Measurements from ENCODE around the gene IRGQ. TPM values are rescaled to one million over a fixed set of nuclear protein-coding genes. Genes with fewer than 3 reads are reported as not detected.

IRGQ gene
- total and polyA plus RNA-seq, 2 experiments from 2014 or later: 5.7 to 19.9 TPM

DNA sequence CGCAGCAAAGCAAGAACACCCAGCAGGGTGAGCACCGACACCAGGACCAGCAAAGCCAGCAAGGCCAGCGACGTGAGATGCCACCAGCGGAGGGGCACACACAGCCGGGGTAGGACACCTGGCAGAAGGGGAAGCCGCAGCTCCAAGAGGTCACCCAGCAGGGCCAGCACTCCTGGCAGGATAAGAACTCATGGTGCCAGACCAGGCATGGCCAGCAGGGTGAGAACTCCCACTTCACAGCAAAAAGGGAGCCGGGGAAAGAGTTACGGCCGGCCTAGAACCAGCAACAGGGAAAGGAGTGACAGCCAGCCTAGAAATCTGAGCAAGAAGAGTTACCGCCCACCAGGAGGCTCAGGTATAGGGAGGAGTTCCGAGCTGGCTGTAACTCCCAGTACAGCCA is 16.4 kb upstream of the IRGQ start:
- in situ Hi-C loops (cut with MboI): no loop called here
- H3K9me2 ChIP-seq (ENCODE audit: insufficient read depth): no peaks in the 10 kb centered on the region
- H3K27me3 ChIP-seq (replicated peaks; ENCODE audit: insufficient read depth): no peaks in the 10 kb centered on the region
- no peaks in the 10 kb centered on the region for H3K4me1 ChIP-seq (ENCODE audit: insufficient read depth)
- 91 to 95% methylated on average over 12 of the region's 12 CpGs for WGBS, 2 experiments (ENCODE audit: low coverage in 1 of 2, low lambda C conversion rate in 2 of 2, missing lambda C conversion rate in 2 of 2)
- H3K27ac ChIP-seq: no peak overlapping the region
- H2AFZ ChIP-seq: no peak overlapping the region
- H3K4me2 ChIP-seq (ENCODE audit: unreplicated experiment): no peak overlapping the region
- no peaks in the 10 kb centered on the region for H3K9me3 ChIP-seq (ENCODE audit: low read depth)
- DNase-seq: no peak
- H3F3A ChIP-seq (ENCODE audit: insufficient read depth): no peaks in the 10 kb centered on the region
- peaks cover 59% of the 10 kb centered on the region for H3K79me2 ChIP-seq (ENCODE audit: insufficient read depth)
- H3K36me3 ChIP-seq (ENCODE audit: low read depth): no peaks in the 10 kb centered on the region
- no peak overlapping the region for H3K9ac ChIP-seq
- no peaks in the 10 kb centered on the region for H4K20me1 ChIP-seq (ENCODE audit: insufficient read depth)
- TF ChIP-seq EZH2 (IDR thresholded peaks at IDR 0.05; ENCODE audit: insufficient read depth, poor library complexity, severe bottlenecking) (no peak), EZH2phosphoT487 (IDR thresholded peaks at IDR 0.05; ENCODE audit: insufficient read depth, low read depth) (no peak)
- no peak overlapping the region for H3K4me3 ChIP-seq

DNA sequence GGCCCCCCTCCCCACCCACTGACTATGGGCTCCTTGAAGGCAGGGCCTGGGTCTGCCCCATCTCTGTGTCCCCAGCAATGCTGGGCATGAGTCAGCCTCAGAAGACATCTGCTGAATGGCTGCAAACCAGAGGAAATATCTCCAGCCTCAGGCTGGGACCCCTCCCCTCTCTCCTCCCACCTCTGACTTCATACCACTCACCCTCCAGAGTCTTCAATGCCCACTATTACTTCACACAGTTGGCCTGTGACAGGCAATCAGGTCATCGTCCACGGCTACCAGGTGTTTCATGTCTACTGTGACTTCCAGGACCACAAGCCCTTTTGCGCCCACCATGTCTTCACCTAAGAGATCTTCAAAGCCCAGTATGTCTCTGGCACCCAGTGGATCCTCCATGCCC is 15.9 kb upstream of the IRGQ start, which contains the start of gene SRRM5:
Gene SRRM5 (plus strand): TSS at position 301 of the 400 bp plus-strand sequence. CDS start 34 bp downstream, at position 335.
- Histone ChIP-seq H3F3A (ENCODE audit: insufficient read depth) (no peaks in the 10 kb centered on the region), H3K4me2 (ENCODE audit: unreplicated experiment) (no peak within 1 kb of the TSS), H3K9ac (no peak within 1 kb of the TSS), H3K27ac (no peak within 1 kb of the TSS), H3K4me3 (no peak within 1 kb of the TSS), H2AFZ (no peak within 1 kb of the TSS), H3K9me2 (ENCODE audit: insufficient read depth) (no peaks in the 10 kb centered on the region), H4K20me1 (ENCODE audit: insufficient read depth) (no peaks in the 10 kb centered on the region), H3K79me2 (ENCODE audit: insufficient read depth) (peaks cover 53% of the 10 kb centered on the region), H3K27me3 (replicated peaks; ENCODE audit: insufficient read depth) (no peaks in the 10 kb centered on the region), H3K9me3 (ENCODE audit: low read depth) (no peaks in the 10 kb centered on the region), H3K4me1 (ENCODE audit: insufficient read depth) (no peaks in the 10 kb centered on the region), H3K36me3 (ENCODE audit: low read depth) (no peaks in the 10 kb centered on the region)
- no peak for DNase-seq
- TF ChIP-seq EZH2 (IDR thresholded peaks at IDR 0.05; ENCODE audit: insufficient read depth, poor library complexity, severe bottlenecking): no peak
- no peak for TF ChIP-seq EZH2phosphoT487 (IDR thresholded peaks at IDR 0.05; ENCODE audit: insufficient read depth, low read depth)
- in situ Hi-C loops (cut with MboI): no loop called here
- WGBS, 2 experiments (ENCODE audit: low coverage in 1 of 2, low lambda C conversion rate in 2 of 2, missing lambda C conversion rate in 2 of 2): 90 to 98% methylated on average over 3 of the region's 3 CpGs

GRCh38 chr19:43610493-43610892 is 14.6 kb upstream of the IRGQ start:
- H3K9me3 ChIP-seq (ENCODE audit: low read depth): no peaks in the 10 kb centered on the region
- H3F3A ChIP-seq (ENCODE audit: insufficient read depth): no peaks in the 10 kb centered on the region
- DNase-seq: no peak
- H3K4me1 ChIP-seq (ENCODE audit: insufficient read depth): no peaks in the 10 kb centered on the region
- H3K27me3 ChIP-seq (replicated peaks; ENCODE audit: insufficient read depth): no peaks in the 10 kb centered on the region
- no peaks in the 10 kb centered on the region for H4K20me1 ChIP-seq (ENCODE audit: insufficient read depth)
- H3K9ac ChIP-seq: no peak overlapping the region
- H2AFZ ChIP-seq: no peak overlapping the region
- no peak overlapping the region for H3K4me2 ChIP-seq (ENCODE audit: unreplicated experiment)
- peaks cover 40% of the 10 kb centered on the region for H3K79me2 ChIP-seq (ENCODE audit: insufficient read depth)
- H3K27ac ChIP-seq: no peak overlapping the region
- TF ChIP-seq EZH2phosphoT487 (IDR thresholded peaks at IDR 0.05; ENCODE audit: insufficient read depth, low read depth): no peak
- TF ChIP-seq EZH2 (IDR thresholded peaks at IDR 0.05; ENCODE audit: insufficient read depth, poor library complexity, severe bottlenecking): no peak
- 38 to 41% methylated on average over 3 of the region's 3 CpGs for WGBS, 2 experiments (ENCODE audit: low coverage in 1 of 2, low lambda C conversion rate in 2 of 2, missing lambda C conversion rate in 2 of 2)
- no peaks in the 10 kb centered on the region for H3K9me2 ChIP-seq (ENCODE audit: insufficient read depth)
- in situ Hi-C loops (cut with MboI): no loop called here
- H3K36me3 ChIP-seq (ENCODE audit: low read depth): 0 out of 2 replicates have a peak, but pooled peaks cover 3% of the 10 kb centered on the region
- no peak overlapping the region for H3K4me3 ChIP-seq

- DNase-seq: no peak
- Histone ChIP-seq H3K9me3 (ENCODE audit: low read depth) (no peaks in the 10 kb centered on the region), H3F3A (ENCODE audit: insufficient read depth) (no peaks in the 10 kb centered on the region), H3K27ac (no peak overlapping the region), H3K9me2 (ENCODE audit: insufficient read depth) (no peaks in the 10 kb centered on the region), H3K27me3 (replicated peaks; ENCODE audit: insufficient read depth) (no peaks in the 10 kb centered on the region), H3K9ac (no peak overlapping the region), H3K36me3 (ENCODE audit: low read depth) (0 out of 2 replicates have a peak, but pooled peaks cover 3% of the 10 kb centered on the region), H3K4me3 (no peak overlapping the region), H3K4me1 (ENCODE audit: insufficient read depth) (no peaks in the 10 kb centered on the region), H3K4me2 (ENCODE audit: unreplicated experiment) (no peak overlapping the region), H2AFZ (no peak overlapping the region), H4K20me1 (ENCODE audit: insufficient read depth) (no peaks in the 10 kb centered on the region), H3K79me2 (ENCODE audit: insufficient read depth) (peaks cover 34% of the 10 kb centered on the region)
- WGBS, 2 experiments (ENCODE audit: low coverage in 1 of 2, low lambda C conversion rate in 2 of 2, missing lambda C conversion rate in 2 of 2): 77 to 80% methylated on average over 7 of the region's 7 CpGs
- TF ChIP-seq EZH2 (IDR thresholded peaks at IDR 0.05; ENCODE audit: insufficient read depth, poor library complexity, severe bottlenecking) (no peak), EZH2phosphoT487 (IDR thresholded peaks at IDR 0.05; ENCODE audit: insufficient read depth, low read depth) (no peak)
- in situ Hi-C loops (cut with MboI): no loop called here
These were observed 13.9 kb upstream of the IRGQ start for GRCh38 chr19:43609872-43610271.

Measured in GM23248 (cell line).